DOHH2 (cell line): ENCODE results near the gene JAK1.

Experiments
- EZH2phosphoT487 ChIP-seq: fragments of 200-600 bp; sonication (generic); IDR thresholded peaks from 2 replicates; pipeline ENCODE4 v1.6.1; 2017; ENCODE audit warnings: borderline replicate concordance, mild to moderate bottlenecking, antibody characterized with exemption, low read length, moderate library complexity, mixed read lengths
- TF ChIP-seq, protein P1 (sequence below): fragments of 200-600 bp; sonication (generic); IDR thresholded peaks from one replicate; pipeline ENCODE4 v1.5.1; 2014; ENCODE audit warnings: antibody characterized with exemption, mild to moderate bottlenecking, low read depth, low read length; ENCODE audit not compliant: poor library complexity, severe bottlenecking

DNA sequence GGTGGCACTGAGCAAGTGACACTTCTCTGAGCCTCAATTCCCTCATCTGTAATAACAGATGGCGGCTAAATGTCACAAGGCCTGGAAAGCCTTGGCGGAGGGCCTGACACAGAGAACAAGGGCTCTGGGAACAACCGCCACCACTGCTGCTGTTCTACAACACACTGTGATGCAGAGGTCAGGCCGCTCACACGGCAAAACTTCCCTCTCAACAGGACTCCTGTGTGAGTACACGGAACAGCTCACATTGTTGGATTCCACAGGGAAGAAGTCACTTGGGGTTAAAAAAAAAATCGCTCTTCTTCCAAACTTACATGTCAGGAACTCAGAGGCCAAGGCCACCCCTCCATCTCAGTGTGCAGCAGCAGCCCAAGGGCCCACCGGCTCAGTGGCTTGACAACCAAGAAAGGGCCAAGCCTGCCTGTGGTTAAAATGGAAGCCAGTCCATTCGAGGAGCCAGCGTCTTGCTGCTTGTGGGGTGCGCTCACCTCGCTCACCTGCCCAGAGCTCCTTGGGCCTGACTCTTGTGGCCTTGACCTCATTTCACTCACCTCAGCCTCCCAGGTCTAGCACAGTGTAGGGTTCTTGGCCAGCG is 120.4 kb downstream of the JAK1 start:
- TF ChIP-seq, protein P1, sequence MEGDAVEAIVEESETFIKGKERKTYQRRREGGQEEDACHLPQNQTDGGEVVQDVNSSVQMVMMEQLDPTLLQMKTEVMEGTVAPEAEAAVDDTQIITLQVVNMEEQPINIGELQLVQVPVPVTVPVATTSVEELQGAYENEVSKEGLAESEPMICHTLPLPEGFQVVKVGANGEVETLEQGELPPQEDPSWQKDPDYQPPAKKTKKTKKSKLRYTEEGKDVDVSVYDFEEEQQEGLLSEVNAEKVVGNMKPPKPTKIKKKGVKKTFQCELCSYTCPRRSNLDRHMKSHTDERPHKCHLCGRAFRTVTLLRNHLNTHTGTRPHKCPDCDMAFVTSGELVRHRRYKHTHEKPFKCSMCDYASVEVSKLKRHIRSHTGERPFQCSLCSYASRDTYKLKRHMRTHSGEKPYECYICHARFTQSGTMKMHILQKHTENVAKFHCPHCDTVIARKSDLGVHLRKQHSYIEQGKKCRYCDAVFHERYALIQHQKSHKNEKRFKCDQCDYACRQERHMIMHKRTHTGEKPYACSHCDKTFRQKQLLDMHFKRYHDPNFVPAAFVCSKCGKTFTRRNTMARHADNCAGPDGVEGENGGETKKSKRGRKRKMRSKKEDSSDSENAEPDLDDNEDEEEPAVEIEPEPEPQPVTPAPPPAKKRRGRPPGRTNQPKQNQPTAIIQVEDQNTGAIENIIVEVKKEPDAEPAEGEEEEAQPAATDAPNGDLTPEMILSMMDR = no peak
- TF ChIP-seq EZH2phosphoT487 = no peak
